Measurements from ENCODE around the gene PTGR3. TPM values are rescaled to one million over a fixed set of nuclear protein-coding genes. Genes with fewer than 3 reads are reported as not detected.

The PTGR3 gene
- total RNA-seq, 1 experiment from 2014 or later: 9.3 TPM

- no peaks in the 10 kb centered on the region for H3K36me3 ChIP-seq (ENCODE audit: control insufficient read depth, insufficient read depth, low read length)
- intact Hi-C loops (cut with micrococcal nuclease; ENCODE audit: unreplicated experiment): no loop called here
- peak in 1 of 2 experiments; percentile 5 for DNase-seq
- Mint-ChIP-seq H3K4me3 (ENCODE audit: unreplicated experiment) (peak overlapping the region; percentile 27), H3K27me3 (ENCODE audit: insufficient read depth, unreplicated experiment) (peaks cover 3% of the 10 kb centered on the region), H3K4me1 (ENCODE audit: low read depth, unreplicated experiment) (no peaks in the 10 kb centered on the region), H3K9me3 (ENCODE audit: unreplicated experiment) (no peaks in the 10 kb centered on the region), H3K27ac (ENCODE audit: unreplicated experiment) (no peak overlapping the region), H3K36me3 (ENCODE audit: insufficient read depth, unreplicated experiment) (no peaks in the 10 kb centered on the region)
- H3K4me3 ChIP-seq (ENCODE audit: low read depth, low read length): no peak overlapping the region
- BruUV-seq (replicated peaks): no TSS peak
- H3K4me1 ChIP-seq: no peaks in the 10 kb centered on the region
- no peaks in the 10 kb centered on the region for H3K27me3 ChIP-seq (replicated peaks; ENCODE audit: control insufficient read depth, insufficient read depth, low read length)
- ChIA-PET POLR2A (no interaction called here), CTCF (no interaction called here)
- H3K9me3 ChIP-seq: no peaks in the 10 kb centered on the region
- TF ChIP-seq CTCF (IDR thresholded peaks at IDR 0.05; ENCODE audit: insufficient read depth in 1 of 2, low read depth in 1 of 2, low read length in 1 of 2, severe bottlenecking in 1 of 2, unreplicated experiment in 1 of 2): no peak
These were observed 47.5 kb downstream of the PTGR3 start for GRCh38 chr18:75161256-75162028.

- BruUV-seq (replicated peaks): no TSS peak
- H3K4me1 Mint-ChIP-seq (ENCODE audit: low read depth, unreplicated experiment): no peaks in the 10 kb centered on the region
- Histone ChIP-seq H3K4me3 (ENCODE audit: low read depth, low read length) (no peak overlapping the region), H3K36me3 (ENCODE audit: control insufficient read depth, insufficient read depth, low read length) (no peaks in the 10 kb centered on the region), H3K27me3 (replicated peaks; ENCODE audit: control insufficient read depth, insufficient read depth, low read length) (no peaks in the 10 kb centered on the region), H3K9me3 (no peaks in the 10 kb centered on the region), H3K4me1 (no peaks in the 10 kb centered on the region)
- intact Hi-C loops (cut with micrococcal nuclease; ENCODE audit: unreplicated experiment): no loop called here
- peaks cover 3% of the 10 kb centered on the region for H3K9me3 Mint-ChIP-seq (ENCODE audit: unreplicated experiment)
- no peak for TF ChIP-seq CTCF (IDR thresholded peaks at IDR 0.05; ENCODE audit: insufficient read depth in 1 of 2, low read depth in 1 of 2, low read length in 1 of 2, severe bottlenecking in 1 of 2, unreplicated experiment in 1 of 2)
- no peak for DNase-seq
- ChIA-PET CTCF (no interaction called here), POLR2A (no interaction called here)
- H3K4me3 Mint-ChIP-seq (ENCODE audit: unreplicated experiment): no peak overlapping the region
- H3K36me3 Mint-ChIP-seq (ENCODE audit: insufficient read depth, unreplicated experiment): no peaks in the 10 kb centered on the region
- no peak overlapping the region for H3K27ac Mint-ChIP-seq (ENCODE audit: unreplicated experiment)
- peaks cover 3% of the 10 kb centered on the region for H3K27me3 Mint-ChIP-seq (ENCODE audit: insufficient read depth, unreplicated experiment)
These were observed 48.6 kb downstream of the PTGR3 start for GRCh38 chr18:75160364-75160763.

GRCh38 chr18:75159646-75160356 is 49.1 kb downstream of the PTGR3 start:
- Mint-ChIP-seq H3K4me3 (ENCODE audit: unreplicated experiment) (no peak overlapping the region), H3K4me1 (ENCODE audit: low read depth, unreplicated experiment) (no peaks in the 10 kb centered on the region), H3K36me3 (ENCODE audit: insufficient read depth, unreplicated experiment) (no peaks in the 10 kb centered on the region), H3K27ac (ENCODE audit: unreplicated experiment) (no peak overlapping the region), H3K9me3 (ENCODE audit: unreplicated experiment) (peaks cover 9% of the 10 kb centered on the region), H3K27me3 (ENCODE audit: insufficient read depth, unreplicated experiment) (peaks cover 3% of the 10 kb centered on the region)
- DNase-seq: no peak
- no TSS peak for BruUV-seq (replicated peaks)
- H3K9me3 ChIP-seq: no peaks in the 10 kb centered on the region
- intact Hi-C loops (cut with micrococcal nuclease; ENCODE audit: unreplicated experiment): no loop called here
- no peaks in the 10 kb centered on the region for H3K36me3 ChIP-seq (ENCODE audit: control insufficient read depth, insufficient read depth, low read length)
- ChIA-PET POLR2A (no interaction called here), CTCF (no interaction called here)
- H3K4me3 ChIP-seq (ENCODE audit: low read depth, low read length): no peak overlapping the region
- H3K4me1 ChIP-seq: no peaks in the 10 kb centered on the region
- TF ChIP-seq CTCF (IDR thresholded peaks at IDR 0.05; ENCODE audit: insufficient read depth in 1 of 2, low read depth in 1 of 2, low read length in 1 of 2, severe bottlenecking in 1 of 2, unreplicated experiment in 1 of 2): no peak
- no peaks in the 10 kb centered on the region for H3K27me3 ChIP-seq (replicated peaks; ENCODE audit: control insufficient read depth, insufficient read depth, low read length)
